Limb (tissue), 2 donors: ENCODE data around the gene FARS2.
"Not testable (repeated sequence)": the region's sequence is repeated elsewhere in the genome, so short reads cannot be mapped to it uniquely, and the experiment has no call there.

Source experiments
- DNase-seq, 2 donors: peaks; one replicate each; pipeline ENCODE4 v3.0.0-alpha.2; 2016; ENCODE audit errors: extremely low spot score in 2 of 2

FARS2 gene

GRCh38 chr6:5630636-5631035, 369.3 kb downstream of the FARS2 start:
- no peak for DNase-seq

- DNase-seq, result no peak
Observed at GRCh38 chr6:5632348-5632935, 371.1 kb downstream of the FARS2 start.

GRCh38 chr6:5634525-5634924, 373.2 kb downstream of the FARS2 start:
- no peak for DNase-seq

GRCh38 chr6:5636210-5637030, 375.1 kb downstream of the FARS2 start:
- DNase-seq, result no peak

GRCh38 chr6:5637714-5638113, 376.4 kb downstream of the FARS2 start:
- no peak for DNase-seq

- no peak for DNase-seq
Observed at GRCh38 chr6:5638666-5639065, 377.4 kb downstream of the FARS2 start.

GRCh38 chr6:5639193-5639592, 377.9 kb downstream of the FARS2 start:
- no peak for DNase-seq

GRCh38 chr6:5640614-5641013, 379.3 kb downstream of the FARS2 start:
- no peak for DNase-seq

GRCh38 chr6:5644523-5645185, 383.3 kb downstream of the FARS2 start:
- DNase-seq, result no peak

GRCh38 chr6:5645328-5646290, 384.3 kb downstream of the FARS2 start:
- DNase-seq, result peak; percentile 30 to 43

- no peak for DNase-seq
Observed at GRCh38 chr6:5652406-5653137, 391.3 kb downstream of the FARS2 start.

- no peak for DNase-seq
Observed at GRCh38 chr6:5653801-5654200, 392.5 kb downstream of the FARS2 start.

GRCh38 chr6:5656226-5656625, 394.9 kb downstream of the FARS2 start:
- no peak for DNase-seq

- not testable (repeated sequence) for DNase-seq
Observed at GRCh38 chr6:5656695-5657094, 395.4 kb downstream of the FARS2 start.

- no peak for DNase-seq
Observed at GRCh38 chr6:5657684-5658430, 396.5 kb downstream of the FARS2 start.

GRCh38 chr6:5659467-5659866, 398.2 kb downstream of the FARS2 start:
- DNase-seq, result no peak

- DNase-seq, result no peak
Observed at GRCh38 chr6:5660772-5661171, 399.5 kb downstream of the FARS2 start.

- DNase-seq, result no peak
Observed at GRCh38 chr6:5662797-5663196, 401.5 kb downstream of the FARS2 start.

- DNase-seq, result no peak
Observed at GRCh38 chr6:5663259-5663658, 401.9 kb downstream of the FARS2 start.

- DNase-seq, result no peak
Observed at GRCh38 chr6:5663739-5664138, 402.4 kb downstream of the FARS2 start.
